H54 (cell line): ENCODE results near the gene HOTAIR.

Experiments used
- DNase-seq: peaks from one replicate; pipeline ENCODE4 v3.0.0; 2011; ENCODE audit warnings: low spot score, mixed read lengths; ENCODE audit not compliant: insufficient read length
- FAIRE-seq: peaks from 3 replicates; lab custom pipeline; 2011; peaks lifted over from hg19 to GRCh38; lab: Jason Lieb, UNC
- POLR2A ChIP-seq: IDR thresholded peaks from 2 replicates; pipeline ENCODE4 v1.6.1; 2011; ENCODE audit warnings: low read depth, mild to moderate bottlenecking, low read length

Gene HOTAIR

GRCh38 chr12:53998900-53999236, 24.1 kb upstream of the HOTAIR start:
- DNase-seq: no peak
- TF ChIP-seq POLR2A: no peak
- no peak for FAIRE-seq

- FAIRE-seq: no peak
- TF ChIP-seq POLR2A: no peak
- DNase-seq: no peak
These were observed 23.6 kb upstream of the HOTAIR start for GRCh38 chr12:53998110-53998899.

- FAIRE-seq (no peak), DNase-seq (no peak)
- no peak for TF ChIP-seq POLR2A
These were observed 22.7 kb upstream of the HOTAIR start for GRCh38 chr12:53997204-53998109.

GRCh38 chr12:53996240-53997203, 21.8 kb upstream of the HOTAIR start:
- no peak for DNase-seq
- no peak for TF ChIP-seq POLR2A
- no peak for FAIRE-seq

- DNase-seq (no peak), FAIRE-seq (no peak)
- TF ChIP-seq POLR2A: peak; percentile 56; the same call in 1 of the 2 replicates
These were observed 20.9 kb upstream of the HOTAIR start for GRCh38 chr12:53995378-53996239.

GRCh38 chr12:53995002-53995377, 20.2 kb upstream of the HOTAIR start:
- no peak for TF ChIP-seq POLR2A
- DNase-seq (no peak), FAIRE-seq (no peak)

GRCh38 chr12:53994264-53995001, 19.7 kb upstream of the HOTAIR start:
- TF ChIP-seq POLR2A: no peak
- DNase-seq (no peak), FAIRE-seq (no peak)

- FAIRE-seq: no peak
- TF ChIP-seq POLR2A: no peak
- DNase-seq: no peak
These were observed 19.2 kb upstream of the HOTAIR start for GRCh38 chr12:53994009-53994263.

- FAIRE-seq: no peak
- no peak for TF ChIP-seq POLR2A
These were observed 18.6 kb upstream of the HOTAIR start for GRCh38 chr12:53993162-53994008.

GRCh38 chr12:53992377-53992889, 17.7 kb upstream of the HOTAIR start:
- TF ChIP-seq POLR2A: no peak
- FAIRE-seq (no peak), DNase-seq (no peak)

More at GRCh38 chr12:53993162-53994008, 18.6 kb upstream of the HOTAIR start:
- no peak for DNase-seq

GRCh38 chr12:53991077-53991460, 16.3 kb upstream of the HOTAIR start:
- FAIRE-seq: no peak
- TF ChIP-seq POLR2A: no peak
- no peak for DNase-seq
